ENCODE measurements around the gene ALS2.
"Not testable (repeated sequence)": the region's sequence is repeated elsewhere in the genome, so short reads cannot be mapped to it uniquely, and the experiment has no call there.

ALS2 gene

GRCh38 chr2:201793631-201794030 lies 12.9 kb upstream of the ALS2 start:
- no peak for DNase-seq

GRCh38 chr2:201790989-201791388 lies 10.3 kb upstream of the ALS2 start:
- DNase-seq: no peak

GRCh38 chr2:201790291-201790690 lies 9.6 kb upstream of the ALS2 start:
- no peak for DNase-seq

DNA sequence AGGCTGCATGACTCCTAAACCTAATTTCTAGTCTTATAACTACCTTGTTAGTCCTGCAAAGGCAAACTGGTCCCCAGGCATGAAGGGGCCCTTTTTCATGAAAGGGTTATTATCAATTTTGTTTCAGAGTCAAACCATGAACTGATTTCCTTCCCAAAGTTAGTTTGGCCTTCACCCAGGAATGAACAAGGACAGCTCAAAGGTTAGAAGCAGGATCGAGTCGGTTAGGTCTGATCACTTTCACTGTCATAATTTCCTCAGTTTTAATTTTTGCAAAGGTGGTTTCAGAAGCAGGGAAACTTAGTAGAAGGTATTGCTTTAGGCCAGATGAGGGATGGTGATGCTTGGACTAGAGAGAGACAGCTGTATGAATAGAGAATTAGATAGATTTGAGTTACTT lies 8.7 kb upstream of the ALS2 start:
- DNase-seq: no peak

- no peak for DNase-seq
Measured at GRCh38 chr2:201788371-201788770, 7.6 kb upstream of the ALS2 start.

- DNase-seq: no peak
Measured at GRCh38 chr2:201786471-201786870, 5.7 kb upstream of the ALS2 start.

DNA sequence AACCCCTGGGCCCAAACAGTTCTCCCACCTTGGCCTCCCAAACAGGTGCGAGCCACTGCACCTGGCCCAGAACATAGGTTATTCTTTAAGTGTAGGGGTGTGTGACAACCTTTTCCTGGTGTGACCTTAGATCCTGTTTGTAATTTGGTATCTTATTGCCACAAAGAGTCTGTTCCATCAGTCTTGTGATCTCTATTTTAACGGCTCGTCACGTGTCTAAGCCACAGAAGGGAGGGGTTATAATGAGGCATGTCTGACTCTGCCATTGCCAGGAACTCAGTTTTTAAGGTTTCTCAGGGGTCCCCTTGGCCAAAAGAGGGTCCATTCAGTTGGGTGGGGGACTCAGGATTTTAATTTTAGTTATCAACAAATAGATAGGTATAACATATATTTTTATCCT lies 4.4 kb upstream of the ALS2 start:
- no peak for DNase-seq

DNA sequence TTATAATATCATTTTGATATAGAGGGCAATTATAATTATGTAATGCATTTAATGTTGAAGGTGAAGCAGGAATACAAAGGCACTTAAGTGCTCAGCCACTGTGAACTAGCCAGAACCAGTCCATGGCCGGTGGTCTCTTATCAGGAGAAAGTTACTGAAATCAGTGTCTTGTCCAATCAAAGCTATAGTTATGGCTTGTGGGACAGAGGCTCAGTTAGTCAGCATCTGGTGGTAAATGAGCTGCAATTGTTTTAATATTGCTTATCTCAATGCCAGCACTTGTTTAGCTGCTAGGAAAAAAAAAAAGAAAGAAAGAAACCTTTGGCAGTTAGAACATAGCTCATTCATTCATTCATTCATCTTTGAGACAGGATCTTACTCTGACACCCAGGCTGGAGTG lies 3.8 kb upstream of the ALS2 start:
- no peak for DNase-seq

DNA sequence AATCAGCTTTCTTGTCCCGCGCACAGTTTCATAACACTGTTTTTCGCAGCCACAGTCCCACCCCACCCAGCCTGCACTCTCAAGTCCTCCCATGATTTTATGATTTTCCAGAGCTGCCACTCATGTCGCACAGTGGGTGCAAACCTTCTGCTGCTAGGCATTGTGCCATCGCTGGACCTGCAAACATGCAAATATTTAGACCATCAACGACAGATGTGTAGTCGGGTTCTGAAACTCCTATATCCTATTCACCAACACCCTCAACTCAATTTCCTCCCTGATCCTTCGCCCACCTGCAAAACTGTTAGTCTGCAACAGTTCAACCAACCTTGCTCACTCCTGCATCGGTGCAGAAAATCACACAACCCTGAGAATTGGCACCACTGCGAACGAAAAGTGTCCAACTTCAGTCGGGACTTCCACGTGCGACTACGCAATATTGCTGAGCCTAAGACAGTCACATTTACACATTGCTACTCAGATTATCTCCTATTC lies 871 bp upstream of the ALS2 start:
- DNase-seq: no peak

- no peak for DNase-seq
Measured at GRCh38 chr2:201779901-201780673, 646 bp downstream of the ALS2 start.

GRCh38 chr2:201777869-201778268 lies 2.9 kb downstream of the ALS2 start:
- DNase-seq: no peak

- DNase-seq: peak; percentile 63
Measured at GRCh38 chr2:201777043-201777442, 3.7 kb downstream of the ALS2 start.

GRCh38 chr2:201775326-201775725 lies 5.4 kb downstream of the ALS2 start:
- no peak for DNase-seq

DNA sequence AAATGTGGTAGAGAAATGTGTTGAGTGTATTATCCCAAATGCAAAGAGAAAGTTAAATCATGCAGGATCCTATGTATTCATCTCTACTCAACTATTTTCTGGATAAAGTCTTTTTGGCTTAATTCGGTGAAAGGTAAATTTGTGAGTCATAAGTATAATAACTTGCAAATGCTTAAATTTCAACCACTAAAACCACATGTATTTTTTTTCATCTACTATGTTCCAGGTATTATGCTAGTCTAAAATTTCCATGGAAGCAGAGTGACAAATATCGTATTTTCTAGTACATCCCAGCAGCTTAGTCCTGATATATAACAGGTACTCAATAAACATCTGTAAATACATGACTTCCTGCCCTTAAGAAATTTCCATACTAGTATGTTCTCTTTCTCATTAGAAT lies 6.2 kb downstream of the ALS2 start:
- DNase-seq: no peak

DNA sequence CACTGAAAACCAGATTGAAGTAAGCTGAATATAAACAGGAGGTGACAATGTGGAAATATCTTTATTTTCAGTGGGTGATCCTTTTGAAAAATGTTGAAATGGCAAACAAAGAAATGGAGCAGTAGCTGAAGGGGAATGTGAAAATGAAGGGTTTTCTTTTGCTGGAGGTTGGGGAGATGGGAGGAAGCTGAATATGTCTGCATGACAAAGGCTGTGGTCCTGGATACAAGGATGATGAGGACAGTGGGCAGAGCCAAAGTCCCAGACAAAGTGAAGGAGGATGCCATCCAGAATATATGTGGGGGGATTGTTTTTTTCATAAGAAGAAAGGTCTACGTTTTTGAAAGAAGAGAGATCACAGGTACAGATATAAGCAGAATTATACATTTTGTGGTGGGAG lies 6.7 kb downstream of the ALS2 start:
- no peak for DNase-seq

GRCh38 chr2:201769666-201770373 lies 10.9 kb downstream of the ALS2 start:
- no peak for DNase-seq

GRCh38 chr2:201768918-201769317 lies 11.8 kb downstream of the ALS2 start:
- DNase-seq: no peak

- DNase-seq: no peak
Measured at GRCh38 chr2:201765799-201766198, 14.9 kb downstream of the ALS2 start.

- not testable (repeated sequence) for DNase-seq
Measured at GRCh38 chr2:201764469-201764868, 16.3 kb downstream of the ALS2 start.

- DNase-seq: no peak
Measured at GRCh38 chr2:201761101-201761500, 19.6 kb downstream of the ALS2 start.

- DNase-seq: no peak
Measured at GRCh38 chr2:201759567-201759966, 21.2 kb downstream of the ALS2 start.

DNA sequence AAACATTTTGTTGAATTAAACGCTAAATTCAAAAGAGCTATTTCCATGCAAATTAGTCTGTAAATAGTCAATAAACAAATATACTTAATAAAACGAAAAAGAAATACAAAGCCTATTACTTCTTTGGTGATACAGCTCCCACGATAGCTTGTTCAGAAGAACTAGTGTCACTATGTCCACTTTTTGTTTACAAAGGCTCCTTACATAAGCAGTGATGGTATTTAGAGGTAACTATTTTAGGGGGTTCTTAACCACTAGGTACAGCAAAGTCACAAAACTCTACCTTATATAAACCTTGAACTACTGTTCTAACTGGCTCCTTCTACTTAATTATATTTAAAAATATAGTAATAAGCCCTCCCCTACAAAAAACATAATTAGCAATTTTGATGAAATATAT lies 21.9 kb downstream of the ALS2 start:
- no peak for DNase-seq

- no peak for DNase-seq
Measured at GRCh38 chr2:201758234-201758633, 22.5 kb downstream of the ALS2 start.

- DNase-seq: no peak
Measured at GRCh38 chr2:201754717-201755415, 25.9 kb downstream of the ALS2 start.
